ENCODE data around the gene ZIC2. TPM values are rescaled to one million over a fixed set of nuclear protein-coding genes. Genes with fewer than 3 reads are reported as not detected.

The ZIC2 gene
- total RNA-seq, 1 donor from 2014 or later, result 177 TPM

DNA sequence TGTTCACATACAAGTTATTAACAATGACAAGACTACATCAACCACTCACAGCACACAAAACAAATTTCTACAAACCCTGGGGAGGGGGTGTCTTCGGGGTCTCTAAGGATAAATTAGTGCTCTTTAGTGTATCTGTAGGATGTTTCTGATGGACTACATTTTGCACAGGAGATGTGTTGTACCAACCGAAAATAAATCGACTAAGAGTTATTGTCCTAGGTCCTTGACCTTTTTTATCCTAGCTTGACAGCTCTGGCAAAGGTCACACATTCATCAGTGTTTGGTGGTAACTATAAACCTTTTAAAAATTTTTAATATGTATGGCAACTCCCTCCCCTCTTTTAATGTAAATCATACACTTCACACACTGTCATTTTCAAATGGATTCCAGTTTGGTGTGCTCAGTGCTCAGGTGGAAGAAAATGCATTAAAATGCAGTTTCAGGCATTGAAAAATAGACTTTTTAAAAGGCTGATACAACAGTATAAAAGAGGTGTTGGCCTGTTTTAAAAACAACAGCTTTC, 17.7 kb upstream of the ZIC2 start:
- TF ChIP-seq, protein P1, sequence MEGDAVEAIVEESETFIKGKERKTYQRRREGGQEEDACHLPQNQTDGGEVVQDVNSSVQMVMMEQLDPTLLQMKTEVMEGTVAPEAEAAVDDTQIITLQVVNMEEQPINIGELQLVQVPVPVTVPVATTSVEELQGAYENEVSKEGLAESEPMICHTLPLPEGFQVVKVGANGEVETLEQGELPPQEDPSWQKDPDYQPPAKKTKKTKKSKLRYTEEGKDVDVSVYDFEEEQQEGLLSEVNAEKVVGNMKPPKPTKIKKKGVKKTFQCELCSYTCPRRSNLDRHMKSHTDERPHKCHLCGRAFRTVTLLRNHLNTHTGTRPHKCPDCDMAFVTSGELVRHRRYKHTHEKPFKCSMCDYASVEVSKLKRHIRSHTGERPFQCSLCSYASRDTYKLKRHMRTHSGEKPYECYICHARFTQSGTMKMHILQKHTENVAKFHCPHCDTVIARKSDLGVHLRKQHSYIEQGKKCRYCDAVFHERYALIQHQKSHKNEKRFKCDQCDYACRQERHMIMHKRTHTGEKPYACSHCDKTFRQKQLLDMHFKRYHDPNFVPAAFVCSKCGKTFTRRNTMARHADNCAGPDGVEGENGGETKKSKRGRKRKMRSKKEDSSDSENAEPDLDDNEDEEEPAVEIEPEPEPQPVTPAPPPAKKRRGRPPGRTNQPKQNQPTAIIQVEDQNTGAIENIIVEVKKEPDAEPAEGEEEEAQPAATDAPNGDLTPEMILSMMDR (IDR thresholded peaks at IDR 0.05), result no peak
- Mint-ChIP-seq H3K4me1 (ENCODE audit: unreplicated experiment) (peaks cover 39% of the 10 kb centered on the region), H3K27me3 (ENCODE audit: unreplicated experiment) (peaks cover 3% of the 10 kb centered on the region), H3K4me3 (ENCODE audit: unreplicated experiment) (no peak overlapping the region), H3K36me3 (ENCODE audit: unreplicated experiment) (peaks cover 20% of the 10 kb centered on the region), H3K27ac (ENCODE audit: unreplicated experiment) (no peak overlapping the region), H3K9me3 (ENCODE audit: unreplicated experiment) (no peaks in the 10 kb centered on the region)
- no peak for DNase-seq (ENCODE audit: extremely low spot score, unreplicated experiment)

DNA sequence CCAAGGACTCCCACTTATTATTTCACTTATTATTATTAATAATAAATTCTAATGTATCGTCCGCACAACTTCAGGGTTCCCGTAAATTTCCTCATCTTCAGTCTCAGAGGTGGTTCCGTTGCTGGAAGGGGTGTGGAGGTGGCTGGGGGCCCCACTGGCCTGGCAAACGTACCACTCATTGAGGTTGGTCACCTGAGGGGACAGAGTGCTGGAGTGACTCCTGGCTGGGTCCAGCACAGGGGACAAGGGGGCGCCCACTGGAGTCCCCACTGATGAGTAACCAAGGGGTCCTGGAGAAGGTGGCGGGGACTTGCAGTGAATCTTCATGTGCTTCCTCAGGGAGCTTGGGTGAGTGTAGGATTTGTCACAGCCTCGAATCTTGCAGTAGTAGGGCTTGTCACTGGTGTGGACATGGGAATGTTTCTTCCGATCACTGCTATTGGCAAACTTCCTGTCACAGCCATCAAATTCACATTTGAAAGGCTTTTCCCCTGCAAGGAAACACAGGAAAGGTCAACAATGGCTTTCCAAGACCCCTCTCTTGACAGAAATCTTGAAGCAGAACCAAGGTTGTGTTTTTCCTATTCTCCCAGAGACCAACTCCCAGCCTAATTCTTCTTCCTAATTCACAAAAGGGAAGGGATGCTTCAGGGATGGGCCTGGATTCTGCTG, 16.1 kb upstream of the ZIC2 start:
- peaks cover 29% of the 10 kb centered on the region for H3K4me1 Mint-ChIP-seq (ENCODE audit: unreplicated experiment)
- peak overlapping the region; percentile 89 for H3K27ac Mint-ChIP-seq (ENCODE audit: unreplicated experiment)
- H3K36me3 Mint-ChIP-seq (ENCODE audit: unreplicated experiment), result peaks cover 26% of the 10 kb centered on the region
- no peaks in the 10 kb centered on the region for H3K9me3 Mint-ChIP-seq (ENCODE audit: unreplicated experiment)
- DNase-seq (ENCODE audit: extremely low spot score, unreplicated experiment), result no peak
- no peaks in the 10 kb centered on the region for H3K27me3 Mint-ChIP-seq (ENCODE audit: unreplicated experiment)
- TF ChIP-seq, protein P1 (IDR thresholded peaks at IDR 0.05), result no peak
- H3K4me3 Mint-ChIP-seq (ENCODE audit: unreplicated experiment), result no peak overlapping the region

DNA sequence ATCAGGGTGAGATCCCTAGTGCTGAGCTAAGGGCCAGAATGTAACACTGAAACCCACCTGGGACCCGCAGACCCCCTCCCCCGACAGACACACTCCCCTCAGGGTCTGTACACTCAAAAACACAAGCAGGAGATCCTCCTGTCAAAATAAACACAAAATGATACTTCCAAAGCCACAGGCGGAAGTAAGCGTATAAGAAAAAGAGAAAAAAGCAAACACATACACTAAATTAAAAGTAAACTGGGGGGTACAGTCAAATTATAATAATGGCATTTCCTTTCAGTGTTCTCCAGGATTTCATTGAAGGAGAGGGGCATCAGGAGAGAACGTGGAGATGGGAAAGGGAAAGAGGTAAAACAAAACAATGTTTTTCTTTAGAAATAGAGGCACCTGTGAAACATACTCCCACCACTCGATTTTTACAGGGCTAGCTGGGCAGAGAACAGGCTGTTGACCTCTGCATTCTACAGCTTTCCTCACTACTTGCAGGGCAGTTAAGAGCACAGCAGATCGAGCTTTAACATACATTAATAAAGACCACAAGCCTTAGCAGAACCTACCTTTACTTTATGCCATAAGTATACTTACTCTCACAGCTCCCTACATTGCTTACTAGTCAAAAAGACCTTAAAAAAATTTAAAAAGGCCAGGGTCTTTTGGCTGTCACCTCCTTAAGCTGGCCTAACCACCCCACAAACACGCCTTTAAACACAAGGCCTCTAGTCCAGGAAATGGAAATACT, 15.3 kb upstream of the ZIC2 start:
- peak overlapping the region; percentile 56 for H3K4me3 Mint-ChIP-seq (ENCODE audit: unreplicated experiment)
- H3K4me1 Mint-ChIP-seq (ENCODE audit: unreplicated experiment), result peaks cover 23% of the 10 kb centered on the region
- H3K27ac Mint-ChIP-seq (ENCODE audit: unreplicated experiment), result peak overlapping the region; percentile 89
- no peak for DNase-seq (ENCODE audit: extremely low spot score, unreplicated experiment)
- TF ChIP-seq, protein P1 (IDR thresholded peaks at IDR 0.05), result no peak
- peaks cover 26% of the 10 kb centered on the region for H3K36me3 Mint-ChIP-seq (ENCODE audit: unreplicated experiment)
- no peaks in the 10 kb centered on the region for H3K27me3 Mint-ChIP-seq (ENCODE audit: unreplicated experiment)
- H3K9me3 Mint-ChIP-seq (ENCODE audit: unreplicated experiment), result no peaks in the 10 kb centered on the region

DNA sequence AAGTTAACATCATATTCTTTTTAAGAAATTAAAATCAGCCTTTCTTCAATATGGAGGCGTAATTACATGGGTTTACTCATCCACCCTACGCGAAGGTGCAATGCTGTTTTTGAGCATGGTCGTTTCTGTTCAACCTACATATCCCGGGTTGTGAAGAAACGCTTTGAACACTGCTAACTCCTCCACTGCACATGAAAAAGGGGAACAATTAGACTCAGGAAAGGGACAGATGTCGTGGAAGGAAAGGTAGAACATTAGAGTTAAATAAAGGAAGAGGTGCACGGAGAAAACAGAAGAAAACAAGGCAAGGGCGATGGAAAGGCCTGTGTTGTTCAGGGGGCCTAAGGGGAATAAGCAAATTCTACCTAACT, 14.1 kb upstream of the ZIC2 start:
- H3K27ac Mint-ChIP-seq (ENCODE audit: unreplicated experiment), result peak overlapping the region; percentile 89
- TF ChIP-seq, protein P1 (IDR thresholded peaks at IDR 0.05), result no peak
- peaks cover 25% of the 10 kb centered on the region for H3K36me3 Mint-ChIP-seq (ENCODE audit: unreplicated experiment)
- H3K9me3 Mint-ChIP-seq (ENCODE audit: unreplicated experiment), result no peaks in the 10 kb centered on the region
- H3K27me3 Mint-ChIP-seq (ENCODE audit: unreplicated experiment), result peaks cover 4% of the 10 kb centered on the region
- no peak for DNase-seq (ENCODE audit: extremely low spot score, unreplicated experiment)
- H3K4me1 Mint-ChIP-seq (ENCODE audit: unreplicated experiment), result peaks cover 28% of the 10 kb centered on the region
- H3K4me3 Mint-ChIP-seq (ENCODE audit: unreplicated experiment), result peak overlapping the region; percentile 78

DNA sequence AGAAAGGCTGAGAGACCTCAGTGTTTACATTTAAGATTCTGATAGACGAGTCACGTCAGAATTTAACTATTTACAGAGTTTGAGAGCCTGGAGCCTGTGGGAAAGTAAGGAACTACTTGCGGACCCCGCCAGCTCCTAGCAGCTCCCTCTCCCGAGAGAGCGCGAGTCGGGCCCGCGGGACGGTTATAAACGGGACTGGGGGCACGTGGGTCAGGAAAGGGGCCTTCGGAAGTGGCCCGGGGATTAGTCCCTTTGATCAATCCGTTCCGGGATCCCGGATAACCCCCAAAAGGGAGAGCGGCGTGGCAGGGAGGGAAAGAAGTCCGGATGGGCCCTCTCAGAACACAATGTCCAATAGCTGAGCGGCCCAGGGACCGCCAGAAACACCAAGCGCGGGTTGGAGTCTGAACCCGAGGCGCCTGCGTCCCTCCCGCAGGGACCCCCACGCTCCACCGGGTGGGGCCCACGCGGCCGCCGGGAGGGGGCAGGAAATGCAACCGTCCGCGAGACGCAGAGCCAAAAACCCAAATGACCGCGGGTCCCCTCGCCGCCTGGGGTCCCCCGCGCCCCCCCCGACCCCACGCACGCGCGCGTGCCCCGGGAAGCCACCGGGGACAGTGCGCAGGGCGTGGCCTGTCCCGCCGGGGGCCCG, 13.6 kb upstream of the ZIC2 start:
- H3K27ac Mint-ChIP-seq (ENCODE audit: unreplicated experiment), result peak overlapping the region; percentile 89
- no peak for DNase-seq (ENCODE audit: extremely low spot score, unreplicated experiment)
- H3K4me3 Mint-ChIP-seq (ENCODE audit: unreplicated experiment), result peak overlapping the region; percentile 78
- peaks cover 22% of the 10 kb centered on the region for H3K36me3 Mint-ChIP-seq (ENCODE audit: unreplicated experiment)
- TF ChIP-seq, protein P1 (IDR thresholded peaks at IDR 0.05), result no peak
- H3K4me1 Mint-ChIP-seq (ENCODE audit: unreplicated experiment), result peaks cover 29% of the 10 kb centered on the region
- peaks cover 5% of the 10 kb centered on the region for H3K27me3 Mint-ChIP-seq (ENCODE audit: unreplicated experiment)
- no peaks in the 10 kb centered on the region for H3K9me3 Mint-ChIP-seq (ENCODE audit: unreplicated experiment)
